A549 treated with ZK216348 at 1 μM for 4 hours (cell line): ENCODE results near the gene CWH43. TPM values are rescaled to one million over a fixed set of nuclear protein-coding genes. Genes with fewer than 3 reads are reported as not detected.

Experiments
- total RNA-seq: library from RNA; stranded (reverse); fragments of 200-300 nt; extraction: Qiagen RNA extraction; gene quantifications from 5 replicates; pipeline ENCODE4 v1.2.3, GENCODE V29; 2022; ENCODE audit warnings: low read depth

CWH43 gene
- total RNA-seq: not detected in 5 replicates

DNA sequence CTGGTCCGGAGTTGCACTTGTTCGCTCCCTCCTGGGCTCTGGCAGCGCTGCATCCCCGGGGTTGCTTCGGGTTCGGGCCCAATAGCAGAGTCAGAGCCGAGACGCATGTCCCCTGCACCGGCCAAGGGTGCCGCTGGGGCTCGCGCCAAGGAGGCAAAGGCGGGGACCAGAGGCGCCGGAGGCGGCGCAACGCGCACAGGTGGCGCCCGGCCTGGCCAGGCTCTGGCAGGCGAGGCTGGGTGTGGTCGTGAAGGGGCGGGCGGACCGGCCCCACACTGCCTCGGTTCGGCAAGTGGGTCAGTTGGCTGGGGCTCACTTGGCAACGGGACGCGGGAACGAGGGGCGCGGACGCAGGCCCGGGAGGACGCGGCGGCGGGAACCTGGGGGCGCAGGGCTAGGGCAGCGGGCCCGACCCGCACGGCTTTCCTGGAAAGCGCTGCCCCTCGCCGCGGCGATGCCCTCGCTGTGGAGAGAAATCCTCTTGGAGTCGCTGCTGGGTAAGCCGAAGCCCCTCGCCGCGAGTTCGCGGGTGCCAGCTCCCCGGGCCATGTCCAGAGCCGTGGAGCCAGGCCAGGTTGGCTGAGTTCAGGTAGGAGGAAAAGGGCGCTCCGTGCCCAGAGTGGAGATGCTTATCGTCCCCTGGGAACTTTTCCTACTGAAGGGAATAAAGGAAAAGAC lies at the start of gene CWH43:
Gene CWH43, plus strand, starts transcription at position 300 of the 678 bp plus-strand sequence. Its CDS starts 155 bp downstream, at position 455.

Other genes starting within 250 kb of the CWH43 start
- gene FRYL, start 206.0 kb upstream of the CWH43 start, total RNA-seq: 7.1 to 11.0 TPM (median 9.8 TPM) in 5 replicates
- 112 to 208 TPM (median 124 TPM) in 5 replicates for gene OCIAD1, start 155.2 kb upstream of the CWH43 start, total RNA-seq
- 102 to 172 TPM (median 107 TPM) in 5 replicates for gene OCIAD2, start 79.5 kb upstream of the CWH43 start, total RNA-seq